ENCODE data around the gene ENPP5. TPM values are rescaled to one million over a fixed set of nuclear protein-coding genes. Genes with fewer than 3 reads are reported as not detected.
A peak's percentile ranks its signal among the peaks of the same experiment; 100 is the strongest.

The ENPP5 gene, protein sequence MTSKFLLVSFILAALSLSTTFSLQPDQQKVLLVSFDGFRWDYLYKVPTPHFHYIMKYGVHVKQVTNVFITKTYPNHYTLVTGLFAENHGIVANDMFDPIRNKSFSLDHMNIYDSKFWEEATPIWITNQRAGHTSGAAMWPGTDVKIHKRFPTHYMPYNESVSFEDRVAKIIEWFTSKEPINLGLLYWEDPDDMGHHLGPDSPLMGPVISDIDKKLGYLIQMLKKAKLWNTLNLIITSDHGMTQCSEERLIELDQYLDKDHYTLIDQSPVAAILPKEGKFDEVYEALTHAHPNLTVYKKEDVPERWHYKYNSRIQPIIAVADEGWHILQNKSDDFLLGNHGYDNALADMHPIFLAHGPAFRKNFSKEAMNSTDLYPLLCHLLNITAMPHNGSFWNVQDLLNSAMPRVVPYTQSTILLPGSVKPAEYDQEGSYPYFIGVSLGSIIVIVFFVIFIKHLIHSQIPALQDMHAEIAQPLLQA
- 0.50 and 0.73 TPM in 2 replicates for total RNA-seq (2013; cell fraction: nucleolus; rRNA removed)
- total RNA-seq (2014; rRNA removed) = not detected in 2 replicates
- not detected in 2 replicates for total RNA-seq (2014; rRNA removed; fragmentation: Illumina TruSeq; extraction: Trizol)
- total RNA-seq (2021) = not detected in 2 replicates
- polyA plus RNA-seq (2011; ENCODE audit: low read depth) = 0.17 TPM
- polyA plus RNA-seq (2011; rRNA removed) = 0.03 TPM in 1 of 2 replicates, not detected in the other
- not detected in 2 replicates for polyA plus RNA-seq (2011; cell fraction: cytosol; rRNA removed)
- polyA plus RNA-seq (2011; cell fraction: nucleus; rRNA removed) = 0.03 TPM in 1 of 2 replicates, not detected in the other
- polyA plus RNA-seq (2012) = 0.27 and 0.93 TPM in 2 replicates
- 0.07 TPM in 1 of 2 replicates, not detected in the other for polyA plus RNA-seq (2014; fragmentation: Illumina TruSeq; extraction: Trizol)
- polyA plus RNA-seq (2014; fragmentation: Nextera tagmentation; extraction: Ambion mirVana) = under 1 TPM in 1 of 2 experiments, not detected in 1; 0.05 TPM
- polyA plus RNA-seq (2014; rRNA removed) = not detected in 2 replicates
- polyA plus RNA-seq (2016; fragmentation: Nextera tagmentation; extraction: Ambion mirVana) = not detected
- not detected in 2 replicates for polyA minus RNA-seq (2011; rRNA and poly(A)+ RNA removed)
- polyA minus RNA-seq (2011; cell fraction: cytosol; rRNA and poly(A)+ RNA removed) = not detected in 2 replicates
- not detected in 2 replicates for polyA minus RNA-seq (2011; cell fraction: nucleus; rRNA and poly(A)+ RNA removed)
- percentile 23 among the genes with signal in this experiment for Bru-seq, nascent RNA
- BruChase-seq, experiment 1, labeled RNA remaining after a 6-hour chase = percentile 15 among the genes with signal in this experiment
- BruChase-seq, experiment 2, labeled RNA remaining after a 2-hour chase = percentile 20 among the genes with signal in this experiment
- long read RNA-seq, experiment 1 = 0 reads
- long read RNA-seq, experiment 2 = 0 reads

DNA sequence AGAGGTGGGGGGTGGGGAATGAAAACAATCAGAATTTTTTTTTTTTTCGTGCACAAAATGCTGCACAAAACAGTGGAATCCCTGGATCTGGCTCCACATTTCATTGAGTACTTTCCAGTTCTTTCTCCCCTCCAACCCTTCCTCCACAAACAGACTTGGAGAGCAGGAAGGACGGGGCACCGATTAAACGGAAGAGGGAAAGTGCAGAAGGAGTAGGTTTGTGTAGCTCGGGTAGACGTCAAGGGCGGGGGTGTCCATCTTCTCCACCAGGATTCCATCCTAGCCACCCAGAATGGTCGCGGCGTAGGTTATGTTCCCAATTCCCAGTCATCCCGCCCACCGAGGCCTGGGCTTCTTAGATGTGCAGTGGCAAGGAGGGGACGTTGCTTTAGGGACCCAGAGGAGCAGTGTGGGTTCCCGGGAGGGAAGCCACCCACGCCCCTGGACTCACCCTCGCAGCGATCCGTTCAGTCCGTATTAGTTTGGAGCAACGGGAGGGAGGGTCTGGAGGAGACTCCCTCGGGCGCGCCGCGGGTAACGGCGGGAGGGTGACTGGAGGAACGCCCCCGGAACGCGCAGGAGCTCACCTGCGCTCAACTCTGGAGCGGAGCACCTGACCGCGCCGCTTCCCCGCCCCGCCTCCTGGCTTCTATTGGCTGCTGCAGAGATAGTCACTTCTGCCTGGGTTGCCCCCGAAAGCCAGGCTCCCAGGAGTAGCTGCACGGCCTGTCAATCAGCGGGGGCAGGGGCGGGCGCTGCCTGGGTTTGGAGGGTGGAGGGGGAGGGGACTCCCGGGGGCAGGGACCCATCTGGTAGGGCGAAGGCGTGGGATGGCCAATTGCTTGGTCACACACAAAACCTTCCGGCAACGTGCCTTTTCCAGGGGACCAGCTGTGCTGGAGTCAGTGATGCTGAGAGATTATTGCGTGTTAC lies at the start of gene ENPP5:
Gene ENPP5 (minus strand): TSS at position 624 of the 933 bp plus-strand sequence. CDS start 2,718 bp downstream, outside the sequence.
- no peak within 1 kb of the TSS for H3K9ac ChIP-seq (ENCODE audit: control insufficient read depth, insufficient read depth, low read length)
- TF ChIP-seq IKZF1 (conservative IDR thresholded peaks at IDR 0.05) = no peak
- peak; percentile 93 for TF ChIP-seq PBX3 (IDR thresholded peaks at IDR 0.05; ENCODE audit: insufficient replicate concordance, low read depth, low read length)
- TF ChIP-seq, protein P1, sequence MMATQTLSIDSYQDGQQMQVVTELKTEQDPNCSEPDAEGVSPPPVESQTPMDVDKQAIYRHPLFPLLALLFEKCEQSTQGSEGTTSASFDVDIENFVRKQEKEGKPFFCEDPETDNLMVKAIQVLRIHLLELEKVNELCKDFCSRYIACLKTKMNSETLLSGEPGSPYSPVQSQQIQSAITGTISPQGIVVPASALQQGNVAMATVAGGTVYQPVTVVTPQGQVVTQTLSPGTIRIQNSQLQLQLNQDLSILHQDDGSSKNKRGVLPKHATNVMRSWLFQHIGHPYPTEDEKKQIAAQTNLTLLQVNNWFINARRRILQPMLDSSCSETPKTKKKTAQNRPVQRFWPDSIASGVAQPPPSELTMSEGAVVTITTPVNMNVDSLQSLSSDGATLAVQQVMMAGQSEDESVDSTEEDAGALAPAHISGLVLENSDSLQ (IDR thresholded peaks at IDR 0.05) = peak; percentile 95
- TF ChIP-seq CEBPZ (IDR thresholded peaks at IDR 0.05; ENCODE audit: low read depth, low read length) = no peak
- TF ChIP-seq EGR1 (IDR thresholded peaks at IDR 0.05; ENCODE audit: borderline replicate concordance in 1 of 2, low read depth in 2 of 2, low read length in 2 of 2) = peak in 1 of 2 experiments; percentile 34; a peak in 1 of 3 replicates
- peak; percentile 27 for TF ChIP-seq FOS (IDR thresholded peaks at IDR 0.05; ENCODE audit: borderline replicate concordance, extremely low read depth, insufficient read length)
- TF ChIP-seq BMI1 (IDR thresholded peaks at IDR 0.05; ENCODE audit: borderline replicate concordance) = no peak
- peak in 1 of 2 experiments; percentile 46; a peak in 1 of 4 replicates for TF ChIP-seq BHLHE40 (IDR thresholded peaks at IDR 0.05; ENCODE audit: borderline replicate concordance in 1 of 2, low read depth in 2 of 2, low read length in 1 of 2)

More for the DNA sequence above, at the start of gene ENPP5:
- Histone ChIP-seq H2AFZ (ENCODE audit: control insufficient read depth, low read depth, low read length) (peak within 1 kb of the TSS; percentile 80), H3K4me1 (ENCODE audit: control insufficient read depth, insufficient read depth, low read length) (peaks cover 3% of the 10 kb centered on the region), H4K20me1 (ENCODE audit: control insufficient read depth, insufficient read depth) (no peaks in the 10 kb centered on the region), H3K79me2 (ENCODE audit: control insufficient read depth, insufficient read depth, low read length) (no peaks in the 10 kb centered on the region), H3K4me3 (peak within 1 kb of the TSS; percentile 66; the same call in 1 of the 2 replicates), H3K27ac (ENCODE audit: control insufficient read depth, insufficient read depth) (no peak within 1 kb of the TSS), H3K9me3 (replicated peaks; ENCODE audit: control insufficient read depth, insufficient read depth, low read length) (no peaks in the 10 kb centered on the region), H3K4me2 (ENCODE audit: control insufficient read depth, insufficient read depth) (peak within 1 kb of the TSS; percentile 89), H3K36me3 (ENCODE audit: control insufficient read depth in 2 of 2, insufficient read depth in 2 of 2, low read length in 1 of 2) (no peaks in the 10 kb centered on the region), H3K27me3 (replicated peaks in 1 of 2; ENCODE audit: control insufficient read depth in 2 of 2, insufficient read depth in 2 of 2, low read length in 1 of 2) (peaks cover 0 to 6% of the 10 kb centered on the region in 2 experiments; a peak in 2 of 4 replicates)
- DNase-seq (ENCODE audit: low read depth, low spot score) (peak; percentile 12), ATAC-seq (peak; percentile 78), FAIRE-seq (no peak)
- in situ Hi-C loops (cut with MboI) (no loop called here), intact Hi-C loops (cut with micrococcal nuclease; ENCODE audit: unreplicated experiment) (no loop called here)
- no TSS peak for BruUV-seq (replicated peaks)
- RAD21 ChIA-PET (ENCODE audit: unreplicated experiment) = no interaction called here
- SMC1A ChIA-PET (ENCODE audit: uncharacterized antibody, unreplicated experiment) = interaction anchor here (0.6 kb wide), 2 partner anchors 45 to 503 kb away, joined by 3 to 4 read pairs; no protein-coding TSS in a partner anchor
- 4% methylated on average over 49 of the region's 49 CpGs for WGBS (ENCODE audit: insufficient coverage, insufficient replicate concordance, low lambda C conversion rate, missing lambda C conversion rate)
- CTCF ChIA-PET = interaction anchor here (1.1 kb wide), 1 partner anchor 80 kb away, joined by 5 read pairs; no protein-coding TSS in a partner anchor
- POLR2A ChIA-PET = interaction anchor here (0.5 kb wide), 1 partner anchor 1987 kb away, joined by 3 read pairs; no protein-coding TSS in a partner anchor
